HEK293 (cell line): Measurements from ENCODE around the gene CIZ1.

Source experiments
- CTCF ChIA-PET: fragments of 350-600 bp; formaldehyde crosslinking; extraction: SDS; loops from one replicate; lab custom pipeline; 2021; ENCODE audit warnings: antibody characterized with exemption; lab: Yijun Ruan, JAX
- POLR2A ChIA-PET: fragments of 300-600 bp; formaldehyde crosslinking; extraction: SDS; loops from one replicate; lab custom pipeline; 2020; ENCODE audit warnings: antibody characterized with exemption, inconsistent platforms; lab: Yijun Ruan, JAX
- H3K27ac ChIP-seq: fragments of 200-500 bp; sonication (Bioruptor generic); 2 replicates; pipeline ENCODE4 v1.5.1; 2014; ENCODE audit warnings: low read depth, low read length, control low read depth, inconsistent platforms; ENCODE audit errors: extremely low read depth
- H3K36me3 ChIP-seq, 2 experiments: fragments of 200-500 bp in 1 of 2; sonication (Bioruptor generic) in 1 of 2; 1 replicate in 1 of 2; 2 replicates in 1 of 2; pipeline ENCODE4 v1.5.1; 2014 to 2017; ENCODE audit warnings: inconsistent platforms in 2 of 2, low read length in 2 of 2; ENCODE audit not compliant: control insufficient read depth in 2 of 2, insufficient read depth in 1 of 2
- H3K4me1 ChIP-seq: fragments of 200-500 bp; sonication (Bioruptor generic); 2 replicates; pipeline ENCODE4 v1.5.1; 2014; ENCODE audit warnings: mild to moderate bottlenecking, low read length, inconsistent platforms; ENCODE audit not compliant: control insufficient read depth, insufficient read depth
- H3K4me3 ChIP-seq: 2 replicates; pipeline ENCODE4 v1.5.1; 2011; ENCODE audit warnings: low read depth, mild to moderate bottlenecking, control low read depth, low read length, moderate library complexity
- H3K9me3 ChIP-seq: fragments of 200-500 bp; sonication (Bioruptor generic); 2 replicates; pipeline ENCODE4 v1.5.1; 2014; ENCODE audit warnings: low read depth, low read length, inconsistent platforms; ENCODE audit not compliant: control insufficient read depth, insufficient read depth
- HOXD13 ChIP-seq: sonication (generic); formaldehyde crosslinking; IDR thresholded peaks from 2 replicates; pipeline ENCODE4 v1.8.0; 2022; ENCODE audit warnings: missing genetic modification reagents, borderline replicate concordance
- KLF8 ChIP-seq: fragments of 450-650 bp; formaldehyde crosslinking; IDR thresholded peaks from 2 replicates; pipeline ENCODE4 v1.5.1; 2016; ENCODE audit warnings: missing biosample characterization, missing genetic modification characterization
- SP7 ChIP-seq: fragments of 450-650 bp; formaldehyde crosslinking; IDR thresholded peaks from 2 replicates; pipeline ENCODE4 v1.5.1; 2016; ENCODE audit warnings: missing biosample characterization, missing genetic modification characterization
- TRIM28 ChIP-seq: IDR thresholded peaks from 2 replicates; pipeline ENCODE4 v1.6.1; 2011; ENCODE audit warnings: low read length, control low read depth, borderline replicate concordance
- ZFHX2 ChIP-seq: fragments of 450-650 bp; formaldehyde crosslinking; conservative IDR thresholded peaks from 2 replicates; pipeline ENCODE4 v1.5.1; 2016; ENCODE audit warnings: missing biosample characterization, missing genetic modification characterization
- ZIC2 ChIP-seq: fragments of 450-650 bp; formaldehyde crosslinking; IDR thresholded peaks from 2 replicates; pipeline ENCODE4 v1.5.1; 2016; ENCODE audit warnings: missing biosample characterization, missing genetic modification characterization
- ZNF16 ChIP-seq: fragments of 450-650 bp; formaldehyde crosslinking; IDR thresholded peaks from 2 replicates; pipeline ENCODE4 v1.5.1; 2016; ENCODE audit warnings: low read depth, missing biosample characterization, missing genetic modification characterization
- ZNF175 ChIP-seq: fragments of 450-650 bp; formaldehyde crosslinking; IDR thresholded peaks from 2 replicates; pipeline ENCODE4 v1.5.1; 2016; ENCODE audit warnings: missing biosample characterization, missing genetic modification characterization
- ZNF37A ChIP-seq: fragments of 450-650 bp; IDR thresholded peaks from 2 replicates; pipeline ENCODE4 v1.5.1; 2018; ENCODE audit warnings: missing biosample characterization, missing genetic modification characterization
- ZNF513 ChIP-seq: fragments of 450-650 bp; IDR thresholded peaks from 2 replicates; pipeline ENCODE4 v1.5.1; 2018; ENCODE audit warnings: missing biosample characterization, missing genetic modification characterization
- ZNF518A ChIP-seq: fragments of 450-650 bp; formaldehyde crosslinking; conservative IDR thresholded peaks from 2 replicates; pipeline ENCODE4 v1.5.1; 2016; ENCODE audit warnings: low read depth, missing biosample characterization, missing genetic modification characterization
- ZNF549 ChIP-seq: fragments of 450-650 bp; IDR thresholded peaks from 2 replicates; pipeline ENCODE4 v1.5.1; 2018; ENCODE audit warnings: missing biosample characterization, missing genetic modification characterization, mild to moderate bottlenecking, inconsistent platforms, moderate library complexity
- ZNF558 ChIP-seq: fragments of 450-650 bp; formaldehyde crosslinking; IDR thresholded peaks from 2 replicates; pipeline ENCODE4 v1.5.1; 2016; ENCODE audit warnings: missing biosample characterization, missing genetic modification characterization
- ZNF560 ChIP-seq: fragments of 450-650 bp; formaldehyde crosslinking; IDR thresholded peaks from 2 replicates; pipeline ENCODE4 v1.5.1; 2017; ENCODE audit warnings: missing biosample characterization, missing genetic modification characterization, borderline replicate concordance
- ZNF654 ChIP-seq: fragments of 450-650 bp; formaldehyde crosslinking; IDR thresholded peaks from 2 replicates; pipeline ENCODE4 v1.5.1; 2016; ENCODE audit warnings: low read depth, missing biosample characterization, missing genetic modification characterization
- ZNF768 ChIP-seq: fragments of 450-650 bp; formaldehyde crosslinking; IDR thresholded peaks from 2 replicates; pipeline ENCODE4 v1.5.1; 2018; ENCODE audit warnings: missing biosample characterization, mild to moderate bottlenecking, missing genetic modification characterization
- ZSCAN30 ChIP-seq: fragments of 450-650 bp; IDR thresholded peaks from 2 replicates; pipeline ENCODE4 v1.5.1; 2018; ENCODE audit warnings: missing biosample characterization, mild to moderate bottlenecking, missing genetic modification characterization, moderate library complexity
- TF ChIP-seq, protein P1 (sequence below): fragments of 450-650 bp; formaldehyde crosslinking; IDR thresholded peaks from 2 replicates; pipeline ENCODE4 v1.5.1; 2016; ENCODE audit warnings: missing biosample characterization, missing genetic modification characterization, borderline replicate concordance
- TF ChIP-seq, protein P2 (sequence below): fragments of 450-650 bp; formaldehyde crosslinking; IDR thresholded peaks from 2 replicates; pipeline ENCODE4 v1.5.1; 2016; ENCODE audit warnings: missing biosample characterization, missing genetic modification characterization

CIZ1 gene

DNA sequence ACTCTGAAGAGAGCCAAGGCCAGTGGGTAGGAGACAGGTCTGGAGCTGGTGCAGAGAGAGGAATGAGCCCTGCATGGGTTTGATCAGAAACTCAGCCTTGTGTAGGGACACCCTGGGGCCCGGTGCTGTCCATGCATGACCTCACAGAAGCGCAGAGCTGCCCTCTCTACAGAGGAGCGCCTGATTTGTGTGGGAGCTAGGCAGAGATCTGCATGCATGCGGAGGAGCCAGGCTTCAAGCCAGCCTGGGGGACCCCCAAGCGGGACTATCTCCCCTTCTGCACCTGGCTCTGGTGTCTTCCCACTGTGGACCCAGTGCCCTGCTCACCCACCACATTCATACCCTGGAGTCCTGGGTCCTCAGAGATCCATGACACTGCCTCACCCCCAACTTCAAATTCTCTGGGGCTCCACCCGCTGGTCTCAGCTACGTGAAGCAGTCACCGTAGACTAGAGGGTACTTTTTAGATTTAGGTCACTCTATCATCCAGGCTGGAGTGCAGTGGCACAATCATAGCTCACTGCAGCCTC lies 44.7 kb downstream of the CIZ1 start:
- Histone ChIP-seq H3K27ac (no peak overlapping the region), H3K4me3 (no peak overlapping the region), H3K4me1 (no peaks in the 10 kb centered on the region), H3K9me3 (no peaks in the 10 kb centered on the region), H3K36me3 (no peaks in the 10 kb centered on the region)
- TF ChIP-seq ZNF549 (tag by site-specific recombination) (no peak), ZNF37A (tag by site-specific recombination) (no peak), KLF8 (tag by site-specific recombination) (no peak), SP7 (no peak), ZFHX2 (no peak), TRIM28 (no peak), ZNF768 (no peak), ZNF16 (tag by site-specific recombination) (no peak), HOXD13 (CRISPR knock-in tag) (no peak)
- TF ChIP-seq, protein P1, sequence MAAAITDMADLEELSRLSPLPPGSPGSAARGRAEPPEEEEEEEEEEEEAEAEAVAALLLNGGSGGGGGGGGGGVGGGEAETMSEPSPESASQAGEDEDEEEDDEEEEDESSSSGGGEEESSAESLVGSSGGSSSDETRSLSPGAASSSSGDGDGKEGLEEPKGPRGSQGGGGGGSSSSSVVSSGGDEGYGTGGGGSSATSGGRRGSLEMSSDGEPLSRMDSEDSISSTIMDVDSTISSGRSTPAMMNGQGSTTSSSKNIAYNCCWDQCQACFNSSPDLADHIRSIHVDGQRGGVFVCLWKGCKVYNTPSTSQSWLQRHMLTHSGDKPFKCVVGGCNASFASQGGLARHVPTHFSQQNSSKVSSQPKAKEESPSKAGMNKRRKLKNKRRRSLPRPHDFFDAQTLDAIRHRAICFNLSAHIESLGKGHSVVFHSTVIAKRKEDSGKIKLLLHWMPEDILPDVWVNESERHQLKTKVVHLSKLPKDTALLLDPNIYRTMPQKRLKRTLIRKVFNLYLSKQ (tag by site-specific recombination): no peak
- POLR2A ChIA-PET: interaction anchor here (0.6 kb wide), 1 partner anchor 615 kb away, joined by 3 read pairs; no protein-coding TSS in a partner anchor
- CTCF ChIA-PET: interaction anchor here (0.5 to 1.2 kb wide), 5 partner anchors 16 to 286 kb away, joined by 3 to 5 read pairs (median 3); no protein-coding TSS in a partner anchor

- no peak overlapping the region for H3K4me3 ChIP-seq
- no peaks in the 10 kb centered on the region for H3K9me3 ChIP-seq
- ChIA-PET CTCF (interaction anchor here (0.5 to 1.2 kb wide), 4 partner anchors 16 to 203 kb away, joined by 3 to 5 read pairs (median 4); no protein-coding TSS in a partner anchor), POLR2A (no interaction called here)
- H3K27ac ChIP-seq: no peak overlapping the region
- H3K4me1 ChIP-seq: no peaks in the 10 kb centered on the region
- no peak for TF ChIP-seq ZNF175 (tag by site-specific recombination)
- TF ChIP-seq ZNF654 (tag by site-specific recombination): no peak
- TF ChIP-seq ZNF518A (tag by site-specific recombination): no peak
- no peak for TF ChIP-seq ZNF560 (tag by site-specific recombination)
- TF ChIP-seq ZSCAN30 (tag by site-specific recombination): no peak
- peak; percentile 62 for TF ChIP-seq ZIC2 (tag by site-specific recombination)
- TF ChIP-seq, all 188 proteins: peak for 1
- H3K36me3 ChIP-seq: no peaks in the 10 kb centered on the region
These were observed 45.4 kb downstream of the CIZ1 start for GRCh38 chr9:128145951-128146351.

- H3K9me3 ChIP-seq: no peaks in the 10 kb centered on the region
- no peak overlapping the region for H3K4me3 ChIP-seq
- POLR2A ChIA-PET: no interaction called here
- no peaks in the 10 kb centered on the region for H3K4me1 ChIP-seq
- H3K36me3 ChIP-seq: no peaks in the 10 kb centered on the region
- no peak overlapping the region for H3K27ac ChIP-seq
- TF ChIP-seq ZNF513 (tag by site-specific recombination): no peak
- TF ChIP-seq, protein P2, sequence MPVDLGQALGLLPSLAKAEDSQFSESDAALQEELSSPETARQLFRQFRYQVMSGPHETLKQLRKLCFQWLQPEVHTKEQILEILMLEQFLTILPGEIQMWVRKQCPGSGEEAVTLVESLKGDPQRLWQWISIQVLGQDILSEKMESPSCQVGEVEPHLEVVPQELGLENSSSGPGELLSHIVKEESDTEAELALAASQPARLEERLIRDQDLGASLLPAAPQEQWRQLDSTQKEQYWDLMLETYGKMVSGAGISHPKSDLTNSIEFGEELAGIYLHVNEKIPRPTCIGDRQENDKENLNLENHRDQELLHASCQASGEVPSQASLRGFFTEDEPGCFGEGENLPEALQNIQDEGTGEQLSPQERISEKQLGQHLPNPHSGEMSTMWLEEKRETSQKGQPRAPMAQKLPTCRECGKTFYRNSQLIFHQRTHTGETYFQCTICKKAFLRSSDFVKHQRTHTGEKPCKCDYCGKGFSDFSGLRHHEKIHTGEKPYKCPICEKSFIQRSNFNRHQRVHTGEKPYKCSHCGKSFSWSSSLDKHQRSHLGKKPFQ (tag by site-specific recombination): no peak
- no peak for TF ChIP-seq ZNF558 (tag by site-specific recombination)
- CTCF ChIA-PET: interaction anchor here (0.6 to 1.2 kb wide), 3 partner anchors 15 to 202 kb away, joined by 3 to 5 read pairs (median 5); no protein-coding TSS in a partner anchor
These were observed 45.8 kb downstream of the CIZ1 start for GRCh38 chr9:128145536-128145935.
